Right renal cortex interstitium (tissue), 3 donors: ENCODE measurements around the gene LKAAEAR1. TPM values are rescaled to one million over a fixed set of nuclear protein-coding genes. Genes with fewer than 3 reads are reported as not detected.

Experiments used
- DNase-seq, 3 donors: peaks; one replicate each; pipeline ENCODE4 v3.0.0-alpha.2; 2013; ENCODE audit warnings: low read depth in 3 of 3, low spot score in 2 of 3
- polyA plus RNA-seq, 3 donors: library from polyadenylated mRNA; unstranded; fragments of 120-200 nt; gene quantifications; one replicate each; pipeline ENCODE4 v1.2.1, GENCODE V29; 2013; ENCODE audit not compliant: insufficient read length in 3 of 3

LKAAEAR1 gene
- polyA plus RNA-seq, 3 donors, result 0.34 TPM; not detected in 2

GRCh38 chr20:64069209-64069613 lies 15.0 kb downstream of the LKAAEAR1 start:
- no peak for DNase-seq

DNA sequence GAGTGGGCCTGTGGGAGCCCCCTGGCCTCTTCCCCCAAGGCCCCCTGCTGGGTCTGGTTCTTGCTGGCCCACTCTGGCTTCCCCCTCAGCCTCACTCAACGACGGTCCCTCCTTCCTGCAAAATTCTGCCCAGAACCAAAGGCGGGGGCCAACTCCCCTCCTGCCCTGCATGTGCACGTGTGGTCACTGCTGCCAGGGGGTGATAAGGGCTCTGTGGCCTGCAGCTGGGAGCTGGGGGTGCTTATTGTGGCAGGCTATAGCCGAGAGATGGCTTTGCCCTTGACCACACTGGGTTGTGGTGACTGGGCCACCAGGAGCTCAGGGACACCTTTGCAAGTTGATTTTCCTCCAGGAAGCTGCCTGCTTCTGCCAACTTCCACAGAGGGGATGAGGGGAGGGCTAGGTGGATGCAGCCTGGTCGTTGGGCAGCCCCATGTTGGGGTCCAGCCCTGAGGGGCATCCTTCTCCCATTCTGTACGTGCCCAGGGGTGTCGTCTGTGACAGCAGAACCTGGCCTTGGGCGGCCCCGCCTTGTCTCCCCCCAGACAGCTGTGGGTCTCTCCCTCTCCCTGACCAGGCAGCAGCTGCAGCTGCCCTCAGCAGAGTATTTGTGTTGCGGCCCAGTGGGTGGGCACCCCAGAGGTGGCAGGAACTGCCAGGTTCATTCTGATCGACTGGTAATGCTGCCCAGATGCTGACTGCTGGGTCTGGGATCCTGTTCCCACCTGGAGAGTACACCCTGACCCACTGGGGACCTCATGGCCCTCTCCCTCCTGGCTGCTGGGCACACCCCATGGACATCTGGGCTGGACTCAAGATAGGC lies 15.6 kb downstream of the LKAAEAR1 start:
- DNase-seq, result no peak

- no peak for DNase-seq
These were observed 16.4 kb downstream of the LKAAEAR1 start for GRCh38 chr20:64067733-64068307.

GRCh38 chr20:64067005-64067632 lies 17.1 kb downstream of the LKAAEAR1 start:
- DNase-seq, result no peak

DNA sequence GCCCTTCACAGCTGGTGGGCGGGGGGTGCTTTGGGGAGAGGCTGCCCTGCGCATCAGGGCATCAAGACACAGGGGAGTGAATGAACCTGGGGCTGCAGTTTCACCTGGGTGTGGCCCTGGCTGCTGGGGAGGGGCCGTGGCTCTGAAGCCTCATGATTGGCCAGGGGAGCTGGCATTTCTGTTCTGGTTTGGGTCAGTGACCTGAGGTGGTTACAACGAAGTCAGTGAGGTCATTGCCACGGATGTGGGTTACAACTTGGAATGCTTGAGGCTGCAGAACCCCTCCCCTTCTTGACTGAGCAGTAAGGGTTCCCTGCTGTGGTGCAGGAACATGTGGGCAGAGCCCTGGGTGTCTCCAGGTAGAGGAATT lies 18.2 kb downstream of the LKAAEAR1 start:
- DNase-seq, result no peak

GRCh38 chr20:64065062-64065973 lies 18.9 kb downstream of the LKAAEAR1 start:
- DNase-seq, result no peak

- DNase-seq, result no peak
These were observed 20.0 kb downstream of the LKAAEAR1 start for GRCh38 chr20:64064145-64064698.

GRCh38 chr20:64063389-64064144 lies 20.6 kb downstream of the LKAAEAR1 start:
- no peak for DNase-seq

DNA sequence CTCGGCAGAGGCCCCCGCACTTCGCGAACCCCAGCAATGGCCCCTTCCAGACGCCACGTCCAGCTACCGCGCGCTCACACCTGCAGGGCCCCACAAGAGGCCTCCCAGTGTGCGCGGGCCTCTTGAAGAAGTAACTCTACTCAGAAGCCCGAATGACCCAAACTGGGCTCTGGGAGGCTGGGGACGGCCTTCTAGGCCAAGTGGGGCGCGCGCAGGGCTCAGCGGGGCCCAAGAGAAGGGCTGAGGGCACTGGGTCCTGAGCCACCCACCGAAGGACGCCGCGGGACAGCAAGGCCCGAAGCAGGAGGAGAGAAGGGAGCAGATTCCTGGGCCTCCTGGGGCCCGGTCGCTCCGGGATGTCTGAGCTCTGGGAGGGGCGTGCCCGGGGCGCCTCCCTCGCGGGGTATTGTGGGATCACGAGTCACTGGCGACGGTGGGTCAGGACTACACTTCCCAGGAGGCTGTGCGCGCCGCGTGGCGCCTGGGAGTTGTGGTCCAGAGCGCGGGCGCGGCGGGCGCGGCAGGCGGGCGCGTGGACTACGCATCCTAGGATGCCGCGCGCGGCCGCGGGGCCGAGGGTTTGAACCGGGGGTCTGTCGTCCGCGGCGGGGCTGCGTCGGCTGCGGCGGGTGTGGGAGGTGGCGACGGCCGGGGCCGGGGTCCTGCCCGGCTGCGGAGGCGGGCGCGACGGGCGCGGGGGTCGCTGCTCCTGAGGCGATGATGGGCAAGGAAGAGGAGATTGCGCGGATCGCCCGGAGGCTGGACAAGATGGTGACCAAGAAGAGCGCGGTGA lies 21.4 kb downstream of the LKAAEAR1 start, which contains the start of gene TCEA2:
Gene TCEA2, plus strand, starts transcription at position 603 of the 793 bp plus-strand sequence. Its CDS starts 115 bp downstream, at position 718.
- peak; percentile 89 to 94 (median 90) for DNase-seq

DNA sequence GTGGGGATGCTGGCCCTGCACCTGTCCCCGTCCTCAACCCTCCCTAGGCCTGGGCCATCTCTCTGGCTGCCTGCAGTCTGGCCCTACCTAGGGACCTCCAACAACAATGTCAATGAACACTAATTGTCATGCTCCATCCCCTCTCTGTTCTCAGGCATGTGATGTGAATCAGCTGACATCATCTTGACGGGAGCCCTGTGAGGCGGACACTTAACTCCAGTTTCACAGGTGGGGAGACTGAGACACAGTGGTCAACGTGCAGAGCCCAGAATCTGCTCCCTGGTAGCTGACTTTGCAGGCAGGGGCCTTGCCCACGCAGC lies 22.0 kb downstream of the LKAAEAR1 start:
- no peak for DNase-seq

DNA sequence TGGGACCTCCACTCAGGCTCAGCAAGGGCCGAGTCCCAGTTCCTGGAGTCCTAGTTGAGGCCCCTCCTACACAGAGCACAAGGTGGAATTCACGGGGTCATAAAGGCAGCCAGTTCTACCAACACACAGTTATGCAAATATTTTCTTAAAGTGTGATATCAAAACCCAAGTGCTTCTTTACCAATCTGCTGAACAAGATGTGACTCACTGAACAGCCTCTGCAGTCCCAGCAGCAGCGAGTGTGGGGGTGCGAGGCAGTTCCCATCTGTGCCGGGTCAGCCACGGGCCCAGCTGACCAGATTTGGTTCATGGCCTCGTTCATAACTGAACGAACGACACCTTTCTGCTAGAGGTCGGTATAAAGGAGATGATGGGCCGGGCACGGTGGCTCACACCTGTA lies 25.7 kb downstream of the LKAAEAR1 start:
- no peak for DNase-seq

GRCh38 chr20:64057628-64058498 lies 26.3 kb downstream of the LKAAEAR1 start:
- peak in 1 of 3 donors; percentile 63 for DNase-seq

DNA sequence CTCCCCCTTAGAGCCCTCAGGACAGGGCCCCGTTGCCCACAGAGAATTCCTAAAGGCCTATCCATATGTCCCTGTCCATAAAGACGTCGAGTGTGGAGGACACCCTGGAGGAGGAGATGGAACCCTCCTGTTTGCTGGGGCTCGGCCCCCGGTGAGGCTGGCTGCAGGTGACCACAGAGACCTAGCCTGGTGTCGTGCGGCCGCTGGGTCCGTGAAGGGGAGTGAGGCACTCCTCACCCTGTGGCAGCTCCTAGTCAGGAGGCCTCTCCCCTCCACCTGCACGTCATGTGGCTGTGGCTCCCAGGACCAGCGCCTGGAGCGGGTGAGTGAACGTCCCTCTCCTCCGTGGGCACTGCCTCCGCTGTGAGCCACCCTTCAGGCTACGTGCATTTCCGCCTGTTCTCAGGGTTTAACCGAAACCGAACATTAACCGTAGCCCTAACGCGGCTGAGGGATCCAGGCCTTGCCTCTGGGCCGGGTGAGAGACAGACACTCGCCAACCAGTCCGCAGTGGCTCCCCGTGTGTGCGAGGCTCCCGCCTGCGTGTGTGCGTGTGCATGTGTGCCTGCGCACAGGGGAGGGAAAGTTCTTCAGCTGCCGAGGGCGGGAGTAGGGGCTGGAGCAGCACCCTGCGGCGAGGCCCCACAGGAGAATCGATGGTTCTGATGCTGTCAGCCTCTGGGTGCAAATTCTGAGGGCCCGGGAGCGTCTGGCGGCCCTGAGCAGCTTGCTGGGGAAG lies 27.1 kb downstream of the LKAAEAR1 start:
- DNase-seq, result no peak

GRCh38 chr20:64056639-64056888 lies 27.6 kb downstream of the LKAAEAR1 start:
- DNase-seq, result no peak

DNA sequence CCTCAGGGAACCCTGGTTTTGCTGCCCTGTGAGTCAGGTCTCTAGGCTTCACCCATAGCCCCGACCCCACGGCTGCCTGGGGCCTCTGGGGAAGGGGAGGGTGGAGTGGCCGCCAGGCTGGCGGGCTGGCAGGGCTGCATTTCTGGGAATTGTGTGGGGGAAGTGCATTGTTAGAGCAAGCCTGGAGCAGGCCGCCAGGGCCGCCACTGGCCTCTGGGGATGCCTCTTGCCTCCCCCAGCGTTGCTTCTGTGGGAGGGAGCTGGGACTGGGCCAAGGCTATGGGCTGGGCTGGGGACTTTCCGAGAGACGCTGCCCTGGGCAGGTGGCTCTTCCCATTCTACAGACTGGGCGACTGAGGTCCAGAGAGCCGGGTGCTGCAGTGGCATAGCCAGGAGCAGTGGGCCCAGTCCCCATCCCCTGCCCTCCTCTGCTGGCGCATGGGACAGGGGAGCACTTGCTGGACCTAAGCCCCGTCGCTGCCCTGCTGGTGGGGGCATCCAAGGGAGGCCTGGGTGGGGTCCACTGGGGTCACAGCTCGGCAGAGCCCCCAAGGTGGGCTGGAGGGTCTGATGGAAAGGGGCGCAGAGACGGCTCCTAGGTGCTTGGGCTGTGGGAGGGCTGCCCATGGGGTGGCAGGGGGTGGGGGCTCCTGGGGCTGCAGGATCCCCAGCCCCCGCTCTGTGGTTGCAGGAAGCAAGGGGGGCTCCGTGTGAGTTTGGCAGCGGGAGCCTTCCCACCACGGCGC lies 28.1 kb downstream of the LKAAEAR1 start:
- DNase-seq, result no peak

DNA sequence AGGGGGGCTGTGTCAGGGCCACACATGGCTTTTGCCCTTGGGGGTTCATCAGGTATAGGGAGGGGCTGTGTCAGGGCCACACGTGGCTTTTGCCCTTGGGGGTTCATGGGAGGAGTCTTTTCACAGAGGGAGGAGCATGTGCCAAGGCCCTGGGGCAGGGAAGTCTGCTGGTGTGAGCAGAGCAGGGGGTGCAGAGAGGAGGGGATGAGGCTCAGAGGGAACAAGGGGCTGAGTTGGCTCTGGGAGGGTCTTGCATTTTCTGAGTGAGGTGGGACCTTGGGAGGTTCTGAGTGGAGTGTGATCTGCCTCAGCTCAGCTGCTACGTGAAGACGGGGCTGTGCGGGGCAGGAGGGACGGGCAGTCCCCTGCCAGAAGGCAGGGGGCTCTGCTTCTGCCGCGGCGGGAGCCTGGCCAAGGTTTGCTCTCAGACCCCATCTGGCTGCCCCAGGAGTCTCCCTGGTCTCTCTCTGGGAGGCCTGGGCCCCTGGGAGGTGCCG lies 28.8 kb downstream of the LKAAEAR1 start:
- no peak for DNase-seq
